CD4-positive, alpha-beta memory T cell (primary cell): ENCODE data around the gene ELMO3. TPM values are rescaled to one million over a fixed set of nuclear protein-coding genes. Genes with fewer than 3 reads are reported as not detected.

ENCODE experiments used
- CTCF ChIA-PET: fragments of 350-600 bp; sonication (Branson Sonifier 250); formaldehyde crosslinking; loops from one replicate; lab custom pipeline; 2021; ENCODE audit warnings: inconsistent platforms; ENCODE audit not compliant: partially characterized antibody; lab: Charles Lee
- POLR2A ChIA-PET: fragments of 350-600 bp; sonication (Branson Sonifier 250); formaldehyde crosslinking; loops from one replicate; lab custom pipeline; 2021; ENCODE audit not compliant: partially characterized antibody; lab: Charles Lee
- DNase-seq, 5 donors: peaks; one replicate each; pipeline versions ENCODE4 v3.0.0 to v3.0.0-alpha.2; 2020 to 2022; ENCODE audit warnings: mixed read lengths in 1 of 5
- H3K27ac ChIP-seq: one replicate; pipeline ENCODE4 v1.7.0; 2013; ENCODE audit warnings: low read depth, low read length
- H3K27me3 ChIP-seq: 2 replicates; pipeline ENCODE4 v1.7.0; 2013; ENCODE audit warnings: mild to moderate bottlenecking, low read length, moderate library complexity; ENCODE audit not compliant: insufficient read depth
- H3K36me3 ChIP-seq: 2 replicates; pipeline ENCODE4 v1.7.0; 2013; ENCODE audit warnings: mild to moderate bottlenecking, low read length, moderate library complexity; ENCODE audit not compliant: insufficient read depth
- H3K4me1 ChIP-seq: 2 replicates; pipeline ENCODE4 v1.7.0; 2013; ENCODE audit warnings: mild to moderate bottlenecking, low read length, moderate library complexity; ENCODE audit not compliant: insufficient read depth
- H3K4me3 ChIP-seq, 2 donors: one replicate each; pipeline ENCODE4 v1.7.0; 2013; ENCODE audit warnings: low read length in 2 of 2, mild to moderate bottlenecking in 1 of 2
- H3K9me3 ChIP-seq, 2 donors: one replicate each; pipeline ENCODE4 v1.7.0; 2013; ENCODE audit warnings: low read length in 2 of 2, control low read depth in 1 of 2; ENCODE audit not compliant: control insufficient read depth in 1 of 2
- H3K27ac Mint-ChIP-seq, 7 donors: one replicate each; pipeline ENCODE4 v1.8.0; 2020 to 2021; ENCODE audit warnings: mixed read lengths in 7 of 7, mild to moderate bottlenecking in 6 of 7, inconsistent platforms in 3 of 7, moderate library complexity in 3 of 7
- H3K27me3 Mint-ChIP-seq, 2 donors: one replicate each; pipeline ENCODE4 v1.8.0; 2020 to 2021; ENCODE audit warnings: mixed read lengths in 2 of 2
- H3K36me3 Mint-ChIP-seq, 2 donors: one replicate each; pipeline ENCODE4 v1.8.0; 2020 to 2021; ENCODE audit warnings: mixed read lengths in 2 of 2, inconsistent platforms in 1 of 2, mild to moderate bottlenecking in 1 of 2
- H3K4me1 Mint-ChIP-seq, 4 donors: one replicate each; pipeline ENCODE4 v1.8.0; 2020 to 2021; ENCODE audit warnings: mixed read lengths in 4 of 4, mild to moderate bottlenecking in 1 of 4
- H3K4me3 Mint-ChIP-seq, 8 donors: one replicate each; pipeline ENCODE4 v1.8.0; 2020 to 2021; ENCODE audit warnings: mixed read lengths in 8 of 8, mild to moderate bottlenecking in 7 of 8, moderate library complexity in 6 of 8, inconsistent platforms in 3 of 8
- H3K9me3 Mint-ChIP-seq, 8 donors: one replicate each; pipeline ENCODE4 v1.8.0; 2020 to 2021; ENCODE audit warnings: mixed read lengths in 8 of 8, mild to moderate bottlenecking in 5 of 8, inconsistent platforms in 3 of 8, moderate library complexity in 1 of 8
- intact Hi-C: fragments of 100-400 bp; cut with micrococcal nuclease; formaldehyde crosslinking; loops from one replicate; pipeline ENCODE4 v1.15.1; 2023
- polyA plus RNA-seq, 2 donors: library from polyadenylated mRNA; unstranded; fragments of 300-500 nt; fragmentation: Illumina TruSeq; gene quantifications; one replicate each; pipeline ENCODE4 v1.2.3, GENCODE V29; 2021
- total RNA-seq, 2 experiments: library from RNA; stranded (reverse); gene quantifications; one replicate each; pipeline ENCODE4 v1.2.3, GENCODE V29; 2021

ELMO3 gene
- total and polyA plus RNA-seq, 4 experiments from 2014 or later = 10.1 to 10.6 TPM; not detected in 2

- H3K4me1 Mint-ChIP-seq = peaks cover 24 to 59% (median 44%) of the 10 kb centered on the region in 4 donors
- CTCF ChIA-PET = interaction anchor here (1.0 to 1.4 kb wide), 3 partner anchors 9 to 216 kb away, joined by 3 to 5 read pairs (median 4); no protein-coding TSS in a partner anchor
- peaks cover 0 to 2% (median 0%) of the 10 kb centered on the region in 8 donors for H3K9me3 Mint-ChIP-seq
- H3K27ac Mint-ChIP-seq = peak overlapping the region in 6 of 7 donors; percentile 74 to 94 (median 85)
- Histone ChIP-seq H3K4me1 (peaks cover 30% of the 10 kb centered on the region), H3K36me3 (peaks cover 49% of the 10 kb centered on the region), H3K4me3 (no peak overlapping the region), H3K27me3 (no peaks in the 10 kb centered on the region), H3K27ac (peak overlapping the region; percentile 80), H3K9me3 (no peaks in the 10 kb centered on the region)
- no peaks in the 10 kb centered on the region for H3K27me3 Mint-ChIP-seq
- intact Hi-C loops = no loop called here
- POLR2A ChIA-PET = interaction anchor here (0.8 to 2.4 kb wide), 6 partner anchors 29 to 261 kb away, joined by 3 to 9 read pairs (median 6); partner anchors contain the start of genes HSF4 and TMEM208
- peak overlapping the region in 7 of 8 donors; percentile 86 to 96 (median 89) for H3K4me3 Mint-ChIP-seq
- H3K36me3 Mint-ChIP-seq = peaks cover 22 to 58% of the 10 kb centered on the region in 2 donors
- DNase-seq = peak in 1 of 5 donors; percentile 32
Observed at GRCh38 chr16:67194260-67194659, 4.7 kb upstream of the ELMO3 start.

- ChIA-PET POLR2A (interaction anchor here (1.1 to 1.4 kb wide), 2 partner anchors 36 to 49 kb away, joined by 4 to 6 read pairs; no protein-coding TSS in a partner anchor), CTCF (no interaction called here)
- H3K9me3 Mint-ChIP-seq = peaks cover 0 to 2% (median 0%) of the 10 kb centered on the region in 8 donors
- peaks cover 54% of the 10 kb centered on the region for H3K36me3 ChIP-seq
- peaks cover 24 to 59% (median 44%) of the 10 kb centered on the region in 4 donors for H3K4me1 Mint-ChIP-seq
- peak in 1 of 5 donors; percentile 4 for DNase-seq
- H3K27me3 Mint-ChIP-seq = no peaks in the 10 kb centered on the region
- peaks cover 22 to 68% of the 10 kb centered on the region in 2 donors for H3K36me3 Mint-ChIP-seq
- no peaks in the 10 kb centered on the region for H3K9me3 ChIP-seq
- H3K27ac ChIP-seq = no peak overlapping the region
- H3K4me3 Mint-ChIP-seq = peak overlapping the region in 1 of 8 donors; percentile 10
- H3K27ac Mint-ChIP-seq = peak overlapping the region in 2 of 7 donors; percentile 35 to 71
- peaks cover 30% of the 10 kb centered on the region for H3K4me1 ChIP-seq
- intact Hi-C loops = no loop called here
- no peaks in the 10 kb centered on the region for H3K27me3 ChIP-seq
- no peak overlapping the region for H3K4me3 ChIP-seq
Observed at GRCh38 chr16:67195676-67196075, 3.3 kb upstream of the ELMO3 start.

GRCh38 chr16:67196881-67197280 lies 2.0 kb upstream of the ELMO3 start:
- Mint-ChIP-seq H3K27ac (peak overlapping the region in 3 of 7 donors; percentile 42 to 77 (median 71)), H3K27me3 (no peaks in the 10 kb centered on the region), H3K4me3 (peak overlapping the region in 1 of 8 donors; percentile 73), H3K4me1 (peaks cover 17 to 52% (median 37%) of the 10 kb centered on the region in 4 donors), H3K9me3 (peaks cover 0 to 2% (median 0%) of the 10 kb centered on the region in 8 donors), H3K36me3 (peaks cover 22 to 70% of the 10 kb centered on the region in 2 donors)
- H3K9me3 ChIP-seq = no peaks in the 10 kb centered on the region
- CTCF ChIA-PET = interaction anchor here (1.3 kb wide), 1 partner anchor 47 kb away, joined by 3 read pairs; no protein-coding TSS in a partner anchor
- H3K27me3 ChIP-seq = no peaks in the 10 kb centered on the region
- H3K27ac ChIP-seq = no peak overlapping the region
- POLR2A ChIA-PET = interaction anchor here (1.4 to 3.5 kb wide), 2 partner anchors 30 to 48 kb away, joined by 6 to 11 read pairs; partner anchors contain the start of gene TMEM208
- no peak for DNase-seq
- intact Hi-C loops = no loop called here
- no peak overlapping the region for H3K4me3 ChIP-seq
- peaks cover 60% of the 10 kb centered on the region for H3K36me3 ChIP-seq
- peaks cover 20% of the 10 kb centered on the region for H3K4me1 ChIP-seq

GRCh38 chr16:67197704-67198103 lies 1.2 kb upstream of the ELMO3 start:
- ChIA-PET POLR2A (interaction anchor here (1.0 to 3.5 kb wide), 2 partner anchors 29 to 43 kb away, joined by 4 to 11 read pairs; partner anchors contain the start of gene TMEM208), CTCF (interaction anchor here (0.8 to 1.8 kb wide), 8 partner anchors 11 to 198 kb away, joined by 3 to 8 read pairs (median 4); partner anchors contain the start of gene FHOD1)
- peaks cover 22 to 69% of the 10 kb centered on the region in 2 donors for H3K36me3 Mint-ChIP-seq
- H3K36me3 ChIP-seq = peaks cover 65% of the 10 kb centered on the region
- peaks cover 16% of the 10 kb centered on the region for H3K4me1 ChIP-seq
- H3K27me3 ChIP-seq = no peaks in the 10 kb centered on the region
- H3K4me1 Mint-ChIP-seq = peaks cover 15 to 47% (median 32%) of the 10 kb centered on the region in 4 donors
- intact Hi-C loops = no loop called here
- H3K4me3 Mint-ChIP-seq = no peak overlapping the region
- H3K27me3 Mint-ChIP-seq = no peaks in the 10 kb centered on the region
- DNase-seq = no peak
- H3K9me3 Mint-ChIP-seq = peaks cover 0 to 2% (median 0%) of the 10 kb centered on the region in 8 donors
- H3K27ac Mint-ChIP-seq = peak overlapping the region in 3 of 7 donors; percentile 4 to 76 (median 36)
- no peak overlapping the region for H3K4me3 ChIP-seq
- no peak overlapping the region for H3K27ac ChIP-seq
- H3K9me3 ChIP-seq = no peaks in the 10 kb centered on the region

- Histone ChIP-seq H3K27ac (no peak overlapping the region), H3K9me3 (no peaks in the 10 kb centered on the region), H3K27me3 (no peaks in the 10 kb centered on the region), H3K4me1 (peaks cover 11% of the 10 kb centered on the region), H3K4me3 (no peak overlapping the region), H3K36me3 (peaks cover 65% of the 10 kb centered on the region)
- Mint-ChIP-seq H3K27ac (peak overlapping the region in 4 of 7 donors; percentile 53 to 78 (median 73)), H3K4me1 (peaks cover 11 to 41% (median 28%) of the 10 kb centered on the region in 4 donors), H3K9me3 (peaks cover 0 to 2% (median 0%) of the 10 kb centered on the region in 8 donors), H3K27me3 (no peaks in the 10 kb centered on the region), H3K4me3 (no peak overlapping the region), H3K36me3 (peaks cover 22 to 68% of the 10 kb centered on the region in 2 donors)
- ChIA-PET POLR2A (interaction anchor here (1.0 to 3.5 kb wide), 2 partner anchors 29 to 43 kb away, joined by 4 to 11 read pairs; partner anchors contain the start of gene TMEM208), CTCF (interaction anchor here (0.8 to 1.8 kb wide), 8 partner anchors 11 to 199 kb away, joined by 3 to 8 read pairs (median 4); partner anchors contain the start of gene FHOD1)
- peak in 1 of 5 donors; percentile 22 for DNase-seq
- intact Hi-C loops = no loop called here
Observed at GRCh38 chr16:67198238-67198734, 645 bp upstream of the ELMO3 start.

- Mint-ChIP-seq H3K9me3 (peaks cover 0 to 2% (median 0%) of the 10 kb centered on the region in 8 donors), H3K4me1 (peaks cover 8 to 27% (median 17%) of the 10 kb centered on the region in 4 donors), H3K36me3 (peaks cover 22 to 54% of the 10 kb centered on the region in 2 donors), H3K27ac (peak overlapping the region in 2 of 7 donors; percentile 12 to 78), H3K4me3 (no peak overlapping the region), H3K27me3 (no peaks in the 10 kb centered on the region)
- H3K4me1 ChIP-seq = no peaks in the 10 kb centered on the region
- no peak overlapping the region for H3K4me3 ChIP-seq
- no peak for DNase-seq
- ChIA-PET CTCF (no interaction called here), POLR2A (interaction anchor here (0.6 to 3.5 kb wide), 3 partner anchors 9 to 45 kb away, joined by 3 to 11 read pairs (median 10); partner anchors contain the start of gene TMEM208)
- H3K27me3 ChIP-seq = no peaks in the 10 kb centered on the region
- intact Hi-C loops = no loop called here
- H3K36me3 ChIP-seq = peaks cover 54% of the 10 kb centered on the region
- H3K27ac ChIP-seq = no peak overlapping the region
- no peaks in the 10 kb centered on the region for H3K9me3 ChIP-seq
Observed at GRCh38 chr16:67199808-67200198, 872 bp downstream of the ELMO3 start.

- no peak overlapping the region for H3K4me3 Mint-ChIP-seq
- Histone ChIP-seq H3K27me3 (no peaks in the 10 kb centered on the region), H3K36me3 (peaks cover 48% of the 10 kb centered on the region), H3K27ac (no peak overlapping the region), H3K4me1 (no peaks in the 10 kb centered on the region), H3K4me3 (no peak overlapping the region), H3K9me3 (no peaks in the 10 kb centered on the region)
- DNase-seq = no peak
- H3K27me3 Mint-ChIP-seq = no peaks in the 10 kb centered on the region
- POLR2A ChIA-PET = interaction anchor here (1.7 kb wide), 1 partner anchor 44 kb away, joined by 10 read pairs; no protein-coding TSS in a partner anchor
- H3K36me3 Mint-ChIP-seq = peaks cover 20 to 48% of the 10 kb centered on the region in 2 donors
- peaks cover 0 to 2% (median 0%) of the 10 kb centered on the region in 8 donors for H3K9me3 Mint-ChIP-seq
- intact Hi-C loops = no loop called here
- peak overlapping the region in 1 of 7 donors; percentile 31 for H3K27ac Mint-ChIP-seq
- peaks cover 8 to 26% (median 16%) of the 10 kb centered on the region in 4 donors for H3K4me1 Mint-ChIP-seq
- CTCF ChIA-PET = no interaction called here
Observed at GRCh38 chr16:67200491-67200890, 1.6 kb downstream of the ELMO3 start.
